H1 (cell line): ENCODE results near the gene SYNRG. TPM values are rescaled to one million over a fixed set of nuclear protein-coding genes. Genes with fewer than 3 reads are reported as not detected.

ENCODE experiments used
- KDM1A ChIP-seq: fragments of 200-600, 300-600 bp; sonication (generic); IDR thresholded peaks from 2 replicates; pipeline ENCODE4 v1.7.1; 2016; ENCODE audit warnings: mild to moderate bottlenecking, low read length, borderline replicate concordance
- NRF1 ChIP-seq: IDR thresholded peaks from 2 replicates; pipeline ENCODE4 v1.6.1; 2011; ENCODE audit warnings: mild to moderate bottlenecking, low read depth, low read length, improper control_type of control experiment
- SIRT6 ChIP-seq: IDR thresholded peaks from one replicate; pipeline ENCODE4 v1.7.1; 2012; ENCODE audit warnings: low read length, inconsistent platforms
- polyA plus RNA-seq, 7 experiments: library from polyadenylated mRNA; depleted of rRNA in 3 of 7; stranded (reverse) in 5 of 7; unstranded in 2 of 7; fragments of >200 nt in 5 of 7; fragments of 200-250 nt in 2 of 7; gene quantifications; 1 replicate in 5 of 7; 2 replicates in 1 of 7; 4 replicates in 1 of 7; pipeline versions ENCODE4 v1.2.1 to v1.2.3, GENCODE V29; 2011 to 2013; ENCODE audit warnings: missing spikeins in 2 of 7, mixed read lengths in 2 of 7
- total RNA-seq: library from RNA; stranded (reverse); fragmentation: NEBNext Ultra II Directional; extraction: Animal tissue kit (Norgen Biotek cat#: 25700); gene quantifications from 2 replicates; pipeline ENCODE4 v1.2.1, GENCODE V29; 2021
- TF ChIP-seq, protein P1 (sequence below): fragments of 300-600 bp; sonication (generic); IDR thresholded peaks from 2 replicates; pipeline ENCODE4 v1.7.1; 2012; ENCODE audit warnings: low read length, moderate library complexity, mild to moderate bottlenecking, inconsistent platforms; ENCODE audit not compliant: insufficient replicate concordance
- TF ChIP-seq, protein P2 (sequence below), 3 experiments: IDR thresholded peaks; 1 replicate in 2 of 3; 2 replicates in 1 of 3; pipeline versions ENCODE4 v1.5.1 to v1.6.1; 2011; ENCODE audit warnings: low read length in 3 of 3, mild to moderate bottlenecking in 3 of 3, inconsistent platforms in 2 of 3, low read depth in 1 of 3, moderate library complexity in 1 of 3; ENCODE audit not compliant: insufficient read depth in 1 of 3; ENCODE audit errors: control extremely low read depth in 1 of 3
- TF ChIP-seq, protein P3 (sequence below): IDR thresholded peaks from 2 replicates; pipeline ENCODE4 v1.6.1; 2011; ENCODE audit warnings: low read length, improper control_type of control experiment

The SYNRG gene
- total and polyA plus RNA-seq, 2 of the 8 experiments (the other 6 are each of a cell fraction or from before 2014, with no cell fraction given): 7.7 to 31.7 TPM

- TF ChIP-seq, protein P1, sequence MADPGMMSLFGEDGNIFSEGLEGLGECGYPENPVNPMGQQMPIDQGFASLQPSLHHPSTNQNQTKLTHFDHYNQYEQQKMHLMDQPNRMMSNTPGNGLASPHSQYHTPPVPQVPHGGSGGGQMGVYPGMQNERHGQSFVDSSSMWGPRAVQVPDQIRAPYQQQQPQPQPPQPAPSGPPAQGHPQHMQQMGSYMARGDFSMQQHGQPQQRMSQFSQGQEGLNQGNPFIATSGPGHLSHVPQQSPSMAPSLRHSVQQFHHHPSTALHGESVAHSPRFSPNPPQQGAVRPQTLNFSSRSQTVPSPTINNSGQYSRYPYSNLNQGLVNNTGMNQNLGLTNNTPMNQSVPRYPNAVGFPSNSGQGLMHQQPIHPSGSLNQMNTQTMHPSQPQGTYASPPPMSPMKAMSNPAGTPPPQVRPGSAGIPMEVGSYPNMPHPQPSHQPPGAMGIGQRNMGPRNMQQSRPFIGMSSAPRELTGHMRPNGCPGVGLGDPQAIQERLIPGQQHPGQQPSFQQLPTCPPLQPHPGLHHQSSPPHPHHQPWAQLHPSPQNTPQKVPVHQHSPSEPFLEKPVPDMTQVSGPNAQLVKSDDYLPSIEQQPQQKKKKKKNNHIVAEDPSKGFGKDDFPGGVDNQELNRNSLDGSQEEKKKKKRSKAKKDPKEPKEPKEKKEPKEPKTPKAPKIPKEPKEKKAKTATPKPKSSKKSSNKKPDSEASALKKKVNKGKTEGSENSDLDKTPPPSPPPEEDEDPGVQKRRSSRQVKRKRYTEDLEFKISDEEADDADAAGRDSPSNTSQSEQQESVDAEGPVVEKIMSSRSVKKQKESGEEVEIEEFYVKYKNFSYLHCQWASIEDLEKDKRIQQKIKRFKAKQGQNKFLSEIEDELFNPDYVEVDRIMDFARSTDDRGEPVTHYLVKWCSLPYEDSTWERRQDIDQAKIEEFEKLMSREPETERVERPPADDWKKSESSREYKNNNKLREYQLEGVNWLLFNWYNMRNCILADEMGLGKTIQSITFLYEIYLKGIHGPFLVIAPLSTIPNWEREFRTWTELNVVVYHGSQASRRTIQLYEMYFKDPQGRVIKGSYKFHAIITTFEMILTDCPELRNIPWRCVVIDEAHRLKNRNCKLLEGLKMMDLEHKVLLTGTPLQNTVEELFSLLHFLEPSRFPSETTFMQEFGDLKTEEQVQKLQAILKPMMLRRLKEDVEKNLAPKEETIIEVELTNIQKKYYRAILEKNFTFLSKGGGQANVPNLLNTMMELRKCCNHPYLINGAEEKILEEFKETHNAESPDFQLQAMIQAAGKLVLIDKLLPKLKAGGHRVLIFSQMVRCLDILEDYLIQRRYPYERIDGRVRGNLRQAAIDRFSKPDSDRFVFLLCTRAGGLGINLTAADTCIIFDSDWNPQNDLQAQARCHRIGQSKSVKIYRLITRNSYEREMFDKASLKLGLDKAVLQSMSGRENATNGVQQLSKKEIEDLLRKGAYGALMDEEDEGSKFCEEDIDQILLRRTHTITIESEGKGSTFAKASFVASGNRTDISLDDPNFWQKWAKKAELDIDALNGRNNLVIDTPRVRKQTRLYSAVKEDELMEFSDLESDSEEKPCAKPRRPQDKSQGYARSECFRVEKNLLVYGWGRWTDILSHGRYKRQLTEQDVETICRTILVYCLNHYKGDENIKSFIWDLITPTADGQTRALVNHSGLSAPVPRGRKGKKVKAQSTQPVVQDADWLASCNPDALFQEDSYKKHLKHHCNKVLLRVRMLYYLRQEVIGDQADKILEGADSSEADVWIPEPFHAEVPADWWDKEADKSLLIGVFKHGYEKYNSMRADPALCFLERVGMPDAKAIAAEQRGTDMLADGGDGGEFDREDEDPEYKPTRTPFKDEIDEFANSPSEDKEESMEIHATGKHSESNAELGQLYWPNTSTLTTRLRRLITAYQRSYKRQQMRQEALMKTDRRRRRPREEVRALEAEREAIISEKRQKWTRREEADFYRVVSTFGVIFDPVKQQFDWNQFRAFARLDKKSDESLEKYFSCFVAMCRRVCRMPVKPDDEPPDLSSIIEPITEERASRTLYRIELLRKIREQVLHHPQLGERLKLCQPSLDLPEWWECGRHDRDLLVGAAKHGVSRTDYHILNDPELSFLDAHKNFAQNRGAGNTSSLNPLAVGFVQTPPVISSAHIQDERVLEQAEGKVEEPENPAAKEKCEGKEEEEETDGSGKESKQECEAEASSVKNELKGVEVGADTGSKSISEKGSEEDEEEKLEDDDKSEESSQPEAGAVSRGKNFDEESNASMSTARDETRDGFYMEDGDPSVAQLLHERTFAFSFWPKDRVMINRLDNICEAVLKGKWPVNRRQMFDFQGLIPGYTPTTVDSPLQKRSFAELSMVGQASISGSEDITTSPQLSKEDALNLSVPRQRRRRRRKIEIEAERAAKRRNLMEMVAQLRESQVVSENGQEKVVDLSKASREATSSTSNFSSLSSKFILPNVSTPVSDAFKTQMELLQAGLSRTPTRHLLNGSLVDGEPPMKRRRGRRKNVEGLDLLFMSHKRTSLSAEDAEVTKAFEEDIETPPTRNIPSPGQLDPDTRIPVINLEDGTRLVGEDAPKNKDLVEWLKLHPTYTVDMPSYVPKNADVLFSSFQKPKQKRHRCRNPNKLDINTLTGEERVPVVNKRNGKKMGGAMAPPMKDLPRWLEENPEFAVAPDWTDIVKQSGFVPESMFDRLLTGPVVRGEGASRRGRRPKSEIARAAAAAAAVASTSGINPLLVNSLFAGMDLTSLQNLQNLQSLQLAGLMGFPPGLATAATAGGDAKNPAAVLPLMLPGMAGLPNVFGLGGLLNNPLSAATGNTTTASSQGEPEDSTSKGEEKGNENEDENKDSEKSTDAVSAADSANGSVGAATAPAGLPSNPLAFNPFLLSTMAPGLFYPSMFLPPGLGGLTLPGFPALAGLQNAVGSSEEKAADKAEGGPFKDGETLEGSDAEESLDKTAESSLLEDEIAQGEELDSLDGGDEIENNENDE: no peak
- TF ChIP-seq NRF1: no peak
- TF ChIP-seq SIRT6: no peak
- TF ChIP-seq, protein P2, sequence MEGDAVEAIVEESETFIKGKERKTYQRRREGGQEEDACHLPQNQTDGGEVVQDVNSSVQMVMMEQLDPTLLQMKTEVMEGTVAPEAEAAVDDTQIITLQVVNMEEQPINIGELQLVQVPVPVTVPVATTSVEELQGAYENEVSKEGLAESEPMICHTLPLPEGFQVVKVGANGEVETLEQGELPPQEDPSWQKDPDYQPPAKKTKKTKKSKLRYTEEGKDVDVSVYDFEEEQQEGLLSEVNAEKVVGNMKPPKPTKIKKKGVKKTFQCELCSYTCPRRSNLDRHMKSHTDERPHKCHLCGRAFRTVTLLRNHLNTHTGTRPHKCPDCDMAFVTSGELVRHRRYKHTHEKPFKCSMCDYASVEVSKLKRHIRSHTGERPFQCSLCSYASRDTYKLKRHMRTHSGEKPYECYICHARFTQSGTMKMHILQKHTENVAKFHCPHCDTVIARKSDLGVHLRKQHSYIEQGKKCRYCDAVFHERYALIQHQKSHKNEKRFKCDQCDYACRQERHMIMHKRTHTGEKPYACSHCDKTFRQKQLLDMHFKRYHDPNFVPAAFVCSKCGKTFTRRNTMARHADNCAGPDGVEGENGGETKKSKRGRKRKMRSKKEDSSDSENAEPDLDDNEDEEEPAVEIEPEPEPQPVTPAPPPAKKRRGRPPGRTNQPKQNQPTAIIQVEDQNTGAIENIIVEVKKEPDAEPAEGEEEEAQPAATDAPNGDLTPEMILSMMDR (IDR thresholded peaks at IDR 0.05; ENCODE audit: control extremely low read depth in 1 of 3, insufficient read depth in 1 of 3, low read depth in 1 of 3, low read length in 3 of 3): no peak
- no peak for TF ChIP-seq KDM1A
- TF ChIP-seq, protein P3, sequence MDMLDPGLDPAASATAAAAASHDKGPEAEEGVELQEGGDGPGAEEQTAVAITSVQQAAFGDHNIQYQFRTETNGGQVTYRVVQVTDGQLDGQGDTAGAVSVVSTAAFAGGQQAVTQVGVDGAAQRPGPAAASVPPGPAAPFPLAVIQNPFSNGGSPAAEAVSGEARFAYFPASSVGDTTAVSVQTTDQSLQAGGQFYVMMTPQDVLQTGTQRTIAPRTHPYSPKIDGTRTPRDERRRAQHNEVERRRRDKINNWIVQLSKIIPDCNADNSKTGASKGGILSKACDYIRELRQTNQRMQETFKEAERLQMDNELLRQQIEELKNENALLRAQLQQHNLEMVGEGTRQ: no peak
Measured at GRCh38 chr17:37476431-37477120, 132.6 kb downstream of the SYNRG start (continued).
